HepG2 (cell line): ENCODE measurements around the gene COL18A1. TPM values are rescaled to one million over a fixed set of nuclear protein-coding genes. Genes with fewer than 3 reads are reported as not detected.

Experiments used
- AHR ChIP-seq: IDR thresholded peaks from 2 replicates; pipeline ENCODE4 v1.6.1; 2018; ENCODE audit warnings: missing genetic modification reagents, missing compliant biosample characterization
- AKAP8 ChIP-seq: sonication (generic); formaldehyde crosslinking; IDR thresholded peaks from 2 replicates; pipeline ENCODE4 v1.5.1; 2020; ENCODE audit warnings: mild to moderate bottlenecking, missing genetic modification reagents
- HES4 ChIP-seq: sonication (generic); formaldehyde crosslinking; IDR thresholded peaks from 2 replicates; pipeline ENCODE4 v1.9.0; 2021; ENCODE audit warnings: mild to moderate bottlenecking, missing genetic modification reagents, borderline replicate concordance
- JUN ChIP-seq: sonication (generic); formaldehyde crosslinking; IDR thresholded peaks from 2 replicates; pipeline ENCODE4 v1.4.0; 2020; ENCODE audit warnings: mild to moderate bottlenecking, missing genetic modification reagents
- MED1 ChIP-seq: sonication (generic); formaldehyde crosslinking; IDR thresholded peaks from 2 replicates; pipeline ENCODE4 v1.4.0; 2020; ENCODE audit warnings: missing genetic modification reagents
- MED8 ChIP-seq: sonication (generic); formaldehyde crosslinking; IDR thresholded peaks from 2 replicates; pipeline ENCODE4 v1.8.1; 2023; ENCODE audit warnings: mild to moderate bottlenecking, missing genetic modification reagents; ENCODE audit not compliant: insufficient replicate concordance
- NFATC3 ChIP-seq: sonication (generic); formaldehyde crosslinking; IDR thresholded peaks from 2 replicates; pipeline ENCODE4 v1.5.1; 2020; ENCODE audit warnings: mild to moderate bottlenecking, missing genetic modification reagents
- NKX3-1 ChIP-seq: sonication (generic); formaldehyde crosslinking; IDR thresholded peaks from 2 replicates; pipeline ENCODE4 v1.5.0; 2020; ENCODE audit warnings: missing genetic modification reagents
- POLR2AphosphoS5 ChIP-seq: IDR thresholded peaks from 2 replicates; pipeline ENCODE4 v1.6.1; 2012; ENCODE audit warnings: low read depth, low read length
- REXO4 ChIP-seq: sonication (generic); formaldehyde crosslinking; IDR thresholded peaks from 2 replicates; pipeline ENCODE4 v1.8.0; 2022; ENCODE audit warnings: missing genetic modification reagents, mild to moderate bottlenecking, borderline replicate concordance
- SIN3A ChIP-seq: IDR thresholded peaks from 2 replicates; pipeline ENCODE4 v1.6.1; 2011; ENCODE audit warnings: low read depth, mild to moderate bottlenecking, control low read depth, low read length, borderline replicate concordance
- TBX3 ChIP-seq: fragments of 450-650 bp; IDR thresholded peaks from 2 replicates; pipeline ENCODE4 v1.6.1; 2017; ENCODE audit warnings: antibody characterized with exemption, mild to moderate bottlenecking, inconsistent platforms, borderline replicate concordance
- TOE1 ChIP-seq: sonication (generic); formaldehyde crosslinking; IDR thresholded peaks from 2 replicates; pipeline ENCODE4 v1.4.0; 2020; ENCODE audit warnings: mild to moderate bottlenecking, missing genetic modification reagents
- WIZ ChIP-seq: sonication (generic); formaldehyde crosslinking; IDR thresholded peaks from 2 replicates; pipeline ENCODE4 v1.5.1; 2020; ENCODE audit warnings: mild to moderate bottlenecking, missing genetic modification reagents
- XBP1 ChIP-seq: sonication (generic); formaldehyde crosslinking; IDR thresholded peaks from 2 replicates; pipeline ENCODE4 v1.5.0; 2020; ENCODE audit warnings: missing genetic modification reagents
- YY1 ChIP-seq: IDR thresholded peaks from 2 replicates; pipeline ENCODE4 v1.6.1; 2011; ENCODE audit warnings: low read length, low read depth, moderate library complexity, mild to moderate bottlenecking; ENCODE audit not compliant: insufficient read depth, insufficient replicate concordance
- ZNF549 ChIP-seq: sonication (generic); formaldehyde crosslinking; IDR thresholded peaks from 2 replicates; pipeline ENCODE4 v1.5.0; 2020; ENCODE audit warnings: missing genetic modification reagents
- polyA plus RNA-seq, 8 experiments: library from polyadenylated mRNA; depleted of rRNA in 3 of 8; stranded (reverse) in 7 of 8; unstranded in 1 of 8; fragments of >200 nt; fragmentation: Illumina TruSeq in 4 of 8; extraction: Trizol in 4 of 8; gene quantifications; 2 replicates each; pipeline versions ENCODE4 v1.2.1 to v1.2.3, GENCODE V29; 2011 to 2016; ENCODE audit warnings: low read depth in 4 of 8, missing spikeins in 1 of 8, mixed read lengths in 1 of 8; ENCODE audit not compliant: insufficient read depth in 1 of 8
- total RNA-seq, 5 experiments: library from RNA; depleted of rRNA; stranded (reverse); fragments of >200 nt; fragmentation: Illumina TruSeq; extraction: Trizol; gene quantifications; 2 replicates each; pipeline ENCODE4 v1.2.3, GENCODE V29; 2016; ENCODE audit warnings: low read depth in 1 of 5
- TF ChIP-seq, protein P1 (sequence below): sonication (generic); formaldehyde crosslinking; IDR thresholded peaks from 2 replicates; pipeline ENCODE4 v1.5.0; 2020; ENCODE audit warnings: mild to moderate bottlenecking, missing genetic modification reagents
- TF ChIP-seq, protein P2 (sequence below): sonication (generic); formaldehyde crosslinking; IDR thresholded peaks from 2 replicates; pipeline ENCODE4 v1.4.0; 2020; ENCODE audit warnings: missing genetic modification reagents
- TF ChIP-seq, protein P3 (sequence below): sonication (generic); formaldehyde crosslinking; IDR thresholded peaks from 2 replicates; pipeline ENCODE4 v1.8.1; 2023; ENCODE audit warnings: missing genetic modification reagents, mild to moderate bottlenecking, borderline replicate concordance
- TF ChIP-seq, protein P4 (sequence below): IDR thresholded peaks from 2 replicates; pipeline ENCODE4 v1.6.1; 2016
- TF ChIP-seq, protein P5 (sequence below): sonication (generic); formaldehyde crosslinking; IDR thresholded peaks from 2 replicates; pipeline ENCODE4 v1.4.0; 2020; ENCODE audit warnings: mild to moderate bottlenecking, missing genetic modification reagents
- TF ChIP-seq, protein P6 (sequence below): sonication (generic); formaldehyde crosslinking; IDR thresholded peaks from 2 replicates; pipeline ENCODE4 v1.9.0; 2021; ENCODE audit warnings: missing genetic modification reagents, borderline replicate concordance

COL18A1 gene
- total and polyA plus RNA-seq, 2 of the 13 experiments (the other 11 are each of a cell fraction or from before 2014, with no cell fraction given) = 79.0 to 102 TPM

DNA sequence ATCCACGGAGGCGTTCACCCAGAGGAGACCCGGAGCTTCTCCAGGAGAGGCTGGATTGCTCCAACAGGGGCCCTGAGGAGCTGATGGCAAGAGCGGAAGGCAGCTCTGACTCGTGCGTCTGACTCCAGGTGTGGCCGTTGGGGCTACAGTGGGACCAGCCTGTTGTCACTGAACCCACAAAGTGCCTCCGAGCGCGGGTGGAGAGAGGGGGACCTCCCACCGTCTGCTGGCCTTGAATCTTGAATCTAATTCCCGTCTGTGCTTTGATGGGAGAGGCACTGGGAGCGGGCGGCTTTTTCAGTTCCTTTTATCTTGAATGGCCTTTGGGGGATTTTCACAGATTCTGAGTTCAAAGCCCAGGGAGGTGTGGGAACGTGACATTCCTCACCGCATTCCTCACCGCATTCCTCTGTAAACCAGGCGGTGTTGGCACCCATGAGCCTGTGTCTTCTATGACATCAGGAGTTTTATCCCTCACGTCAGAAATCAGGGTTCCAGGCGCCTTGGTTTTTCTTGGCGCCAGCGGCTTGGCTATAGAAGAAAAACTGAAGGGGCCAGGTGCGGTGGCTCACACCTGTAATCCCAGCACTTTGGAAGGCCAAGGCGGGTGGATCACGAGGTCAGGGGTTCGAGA, 39.2 kb upstream of the COL18A1 start (continued):
- TF ChIP-seq, protein P1, sequence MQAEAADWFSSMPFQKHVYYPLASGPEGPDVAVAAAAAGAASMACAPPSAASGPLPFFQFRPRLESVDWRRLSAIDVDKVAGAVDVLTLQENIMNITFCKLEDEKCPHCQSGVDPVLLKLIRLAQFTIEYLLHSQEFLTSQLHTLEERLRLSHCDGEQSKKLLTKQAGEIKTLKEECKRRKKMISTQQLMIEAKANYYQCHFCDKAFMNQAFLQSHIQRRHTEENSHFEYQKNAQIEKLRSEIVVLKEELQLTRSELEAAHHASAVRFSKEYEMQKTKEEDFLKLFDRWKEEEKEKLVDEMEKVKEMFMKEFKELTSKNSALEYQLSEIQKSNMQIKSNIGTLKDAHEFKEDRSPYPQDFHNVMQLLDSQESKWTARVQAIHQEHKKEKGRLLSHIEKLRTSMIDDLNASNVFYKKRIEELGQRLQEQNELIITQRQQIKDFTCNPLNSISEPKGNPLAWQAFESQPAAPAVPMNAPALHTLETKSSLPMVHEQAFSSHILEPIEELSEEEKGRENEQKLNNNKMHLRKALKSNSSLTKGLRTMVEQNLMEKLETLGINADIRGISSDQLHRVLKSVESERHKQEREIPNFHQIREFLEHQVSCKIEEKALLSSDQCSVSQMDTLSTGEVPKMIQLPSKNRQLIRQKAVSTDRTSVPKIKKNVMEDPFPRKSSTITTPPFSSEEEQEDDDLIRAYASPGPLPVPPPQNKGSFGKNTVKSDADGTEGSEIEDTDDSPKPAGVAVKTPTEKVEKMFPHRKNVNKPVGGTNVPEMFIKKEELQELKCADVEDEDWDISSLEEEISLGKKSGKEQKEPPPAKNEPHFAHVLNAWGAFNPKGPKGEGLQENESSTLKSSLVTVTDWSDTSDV (CRISPR knock-in tag) = no peak
- TF ChIP-seq MED1 (CRISPR knock-in tag) (peak; percentile 87), SIN3A (no peak), NFATC3 (CRISPR knock-in tag) (no peak), AHR (no peak), WIZ (CRISPR knock-in tag) (no peak), POLR2AphosphoS5 (no peak), ZNF549 (CRISPR knock-in tag) (no peak), MED8 (peak; percentile 55), XBP1 (no peak), TBX3 (peak; percentile 98), YY1 (no peak), AKAP8 (peak; percentile 65; the same call in 1 of the 2 replicates), REXO4 (CRISPR knock-in tag) (no peak), JUN (CRISPR knock-in tag) (no peak), NKX3-1 (CRISPR knock-in tag) (0 out of 2 replicates have a peak, but pooled peaks have one; percentile 62), TOE1 (CRISPR knock-in tag) (no peak), HES4 (no peak)
- TF ChIP-seq, protein P2, sequence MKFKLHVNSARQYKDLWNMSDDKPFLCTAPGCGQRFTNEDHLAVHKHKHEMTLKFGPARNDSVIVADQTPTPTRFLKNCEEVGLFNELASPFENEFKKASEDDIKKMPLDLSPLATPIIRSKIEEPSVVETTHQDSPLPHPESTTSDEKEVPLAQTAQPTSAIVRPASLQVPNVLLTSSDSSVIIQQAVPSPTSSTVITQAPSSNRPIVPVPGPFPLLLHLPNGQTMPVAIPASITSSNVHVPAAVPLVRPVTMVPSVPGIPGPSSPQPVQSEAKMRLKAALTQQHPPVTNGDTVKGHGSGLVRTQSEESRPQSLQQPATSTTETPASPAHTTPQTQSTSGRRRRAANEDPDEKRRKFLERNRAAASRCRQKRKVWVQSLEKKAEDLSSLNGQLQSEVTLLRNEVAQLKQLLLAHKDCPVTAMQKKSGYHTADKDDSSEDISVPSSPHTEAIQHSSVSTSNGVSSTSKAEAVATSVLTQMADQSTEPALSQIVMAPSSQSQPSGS = no peak
- TF ChIP-seq, protein P3, sequence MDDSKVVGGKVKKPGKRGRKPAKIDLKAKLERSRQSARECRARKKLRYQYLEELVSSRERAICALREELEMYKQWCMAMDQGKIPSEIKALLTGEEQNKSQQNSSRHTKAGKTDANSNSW (CRISPR knock-in tag) = no peak
- TF ChIP-seq, protein P4, sequence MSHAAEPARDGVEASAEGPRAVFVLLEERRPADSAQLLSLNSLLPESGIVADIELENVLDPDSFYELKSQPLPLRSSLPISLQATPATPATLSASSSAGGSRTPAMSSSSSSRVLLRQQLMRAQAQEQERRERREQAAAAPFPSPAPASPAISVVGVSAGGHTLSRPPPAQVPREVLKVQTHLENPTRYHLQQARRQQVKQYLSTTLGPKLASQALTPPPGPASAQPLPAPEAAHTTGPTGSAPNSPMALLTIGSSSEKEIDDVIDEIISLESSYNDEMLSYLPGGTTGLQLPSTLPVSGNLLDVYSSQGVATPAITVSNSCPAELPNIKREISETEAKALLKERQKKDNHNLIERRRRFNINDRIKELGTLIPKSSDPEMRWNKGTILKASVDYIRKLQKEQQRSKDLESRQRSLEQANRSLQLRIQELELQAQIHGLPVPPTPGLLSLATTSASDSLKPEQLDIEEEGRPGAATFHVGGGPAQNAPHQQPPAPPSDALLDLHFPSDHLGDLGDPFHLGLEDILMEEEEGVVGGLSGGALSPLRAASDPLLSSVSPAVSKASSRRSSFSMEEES (CRISPR knock-in tag) = peak; percentile 50
- TF ChIP-seq, protein P5, sequence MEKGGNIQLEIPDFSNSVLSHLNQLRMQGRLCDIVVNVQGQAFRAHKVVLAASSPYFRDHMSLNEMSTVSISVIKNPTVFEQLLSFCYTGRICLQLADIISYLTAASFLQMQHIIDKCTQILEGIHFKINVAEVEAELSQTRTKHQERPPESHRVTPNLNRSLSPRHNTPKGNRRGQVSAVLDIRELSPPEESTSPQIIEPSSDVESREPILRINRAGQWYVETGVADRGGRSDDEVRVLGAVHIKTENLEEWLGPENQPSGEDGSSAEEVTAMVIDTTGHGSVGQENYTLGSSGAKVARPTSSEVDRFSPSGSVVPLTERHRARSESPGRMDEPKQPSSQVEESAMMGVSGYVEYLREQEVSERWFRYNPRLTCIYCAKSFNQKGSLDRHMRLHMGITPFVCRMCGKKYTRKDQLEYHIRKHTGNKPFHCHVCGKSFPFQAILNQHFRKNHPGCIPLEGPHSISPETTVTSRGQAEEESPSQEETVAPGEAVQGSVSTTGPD (CRISPR knock-in tag) = no peak
- TF ChIP-seq, protein P6, sequence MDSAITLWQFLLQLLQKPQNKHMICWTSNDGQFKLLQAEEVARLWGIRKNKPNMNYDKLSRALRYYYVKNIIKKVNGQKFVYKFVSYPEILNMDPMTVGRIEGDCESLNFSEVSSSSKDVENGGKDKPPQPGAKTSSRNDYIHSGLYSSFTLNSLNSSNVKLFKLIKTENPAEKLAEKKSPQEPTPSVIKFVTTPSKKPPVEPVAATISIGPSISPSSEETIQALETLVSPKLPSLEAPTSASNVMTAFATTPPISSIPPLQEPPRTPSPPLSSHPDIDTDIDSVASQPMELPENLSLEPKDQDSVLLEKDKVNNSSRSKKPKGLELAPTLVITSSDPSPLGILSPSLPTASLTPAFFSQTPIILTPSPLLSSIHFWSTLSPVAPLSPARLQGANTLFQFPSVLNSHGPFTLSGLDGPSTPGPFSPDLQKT (CRISPR knock-in tag) = no peak
